GM21717 (cell line): Measurements from ENCODE around the gene ISM1.

Experiments used
- ATAC-seq: cut with Tn5 transposase; IDR thresholded peaks from one replicate; pipeline ENCODE4 v1.9.1; 2021; ENCODE audit warnings: mild to moderate bottlenecking, moderate library complexity; ENCODE audit not compliant: unreplicated experiment

Gene ISM1

GRCh38 chr20:13220904-13221297 lies at the start of gene ISM1:
Gene ISM1, plus strand, starts transcription at chr20:13221274. Its CDS starts 503 bp downstream, at chr20:13221777.
- ATAC-seq, result no peak

DNA sequence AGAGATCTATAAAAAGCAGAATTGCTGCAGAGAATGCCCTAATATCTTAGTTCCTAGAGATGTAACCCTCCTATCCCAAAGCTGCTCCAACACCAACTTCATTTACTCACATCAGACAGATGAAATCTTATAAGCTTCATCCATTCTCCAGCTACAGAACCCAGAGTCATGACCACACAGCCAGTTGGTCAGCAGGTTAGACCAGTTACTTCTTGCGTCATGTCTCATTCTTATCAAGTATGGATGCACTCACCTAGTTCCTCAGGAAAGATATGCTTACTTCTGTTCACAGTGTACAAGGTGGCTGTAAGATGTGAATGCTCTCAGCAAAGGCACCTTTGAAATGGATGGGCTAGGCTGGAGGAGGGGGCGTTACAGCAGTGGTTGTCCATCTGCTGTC lies 47.9 kb upstream of the ISM1 start:
- no peak for ATAC-seq

- no peak for ATAC-seq
Observed at GRCh38 chr20:13174402-13174801, 46.7 kb upstream of the ISM1 start.

GRCh38 chr20:13180986-13181889 lies 39.8 kb upstream of the ISM1 start:
- no peak for ATAC-seq

DNA sequence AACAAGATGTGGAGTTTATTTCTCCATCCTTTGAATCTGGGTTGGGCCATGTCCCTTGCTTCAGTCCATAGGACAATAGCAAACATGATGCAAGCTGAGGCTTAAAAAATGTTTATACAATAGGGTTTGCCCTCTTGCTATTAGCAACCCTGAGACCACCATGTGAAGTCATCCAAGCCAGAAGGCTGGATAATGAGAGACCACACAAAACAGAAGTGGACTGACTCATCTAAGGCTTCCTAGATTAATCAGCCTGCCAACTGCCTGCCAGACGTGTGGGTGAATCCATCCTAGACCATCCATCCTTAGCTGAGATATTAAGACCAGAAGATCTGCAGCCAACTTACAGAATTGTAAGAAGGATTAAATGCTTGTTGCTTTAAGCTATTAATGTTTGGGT lies 38.1 kb upstream of the ISM1 start:
- no peak for ATAC-seq

DNA sequence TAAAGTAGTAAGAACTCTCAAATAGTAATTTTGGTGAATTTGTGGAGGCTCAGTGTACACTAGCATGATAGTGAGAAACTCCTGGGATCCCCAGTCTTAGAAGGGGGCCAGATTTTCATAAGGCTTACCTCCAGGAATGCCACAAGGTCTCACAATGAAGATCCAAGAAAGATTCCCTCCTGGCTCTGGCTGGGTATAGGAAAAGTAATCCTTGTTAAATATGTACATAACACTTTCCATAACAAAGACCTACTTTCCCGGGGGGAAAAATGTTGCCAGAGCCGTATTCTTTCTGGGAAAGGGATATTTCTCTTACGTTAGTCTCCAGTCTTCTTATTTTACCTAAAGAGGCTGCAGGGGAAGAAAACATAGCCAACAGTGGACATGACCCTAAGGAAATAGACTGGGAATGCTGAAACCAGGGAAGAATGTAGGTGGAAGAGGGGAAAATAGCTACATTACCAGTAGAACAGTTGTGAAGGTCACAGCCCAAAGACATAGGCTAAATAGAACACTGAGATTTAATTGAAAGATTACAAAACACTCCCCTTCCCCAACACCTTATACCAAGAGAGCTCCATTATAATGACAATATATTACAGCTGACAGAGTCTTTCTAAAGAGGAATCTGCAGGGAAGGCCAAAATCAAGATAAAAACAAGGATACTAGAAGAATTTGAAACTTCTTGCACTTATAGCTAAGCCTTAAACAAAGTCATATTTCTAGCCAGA lies 34.9 kb upstream of the ISM1 start:
- ATAC-seq, result no peak

- no peak for ATAC-seq
Observed at GRCh38 chr20:13187899-13188298, 33.2 kb upstream of the ISM1 start.

- no peak for ATAC-seq
Observed at GRCh38 chr20:13199279-13199678, 21.8 kb upstream of the ISM1 start.

DNA sequence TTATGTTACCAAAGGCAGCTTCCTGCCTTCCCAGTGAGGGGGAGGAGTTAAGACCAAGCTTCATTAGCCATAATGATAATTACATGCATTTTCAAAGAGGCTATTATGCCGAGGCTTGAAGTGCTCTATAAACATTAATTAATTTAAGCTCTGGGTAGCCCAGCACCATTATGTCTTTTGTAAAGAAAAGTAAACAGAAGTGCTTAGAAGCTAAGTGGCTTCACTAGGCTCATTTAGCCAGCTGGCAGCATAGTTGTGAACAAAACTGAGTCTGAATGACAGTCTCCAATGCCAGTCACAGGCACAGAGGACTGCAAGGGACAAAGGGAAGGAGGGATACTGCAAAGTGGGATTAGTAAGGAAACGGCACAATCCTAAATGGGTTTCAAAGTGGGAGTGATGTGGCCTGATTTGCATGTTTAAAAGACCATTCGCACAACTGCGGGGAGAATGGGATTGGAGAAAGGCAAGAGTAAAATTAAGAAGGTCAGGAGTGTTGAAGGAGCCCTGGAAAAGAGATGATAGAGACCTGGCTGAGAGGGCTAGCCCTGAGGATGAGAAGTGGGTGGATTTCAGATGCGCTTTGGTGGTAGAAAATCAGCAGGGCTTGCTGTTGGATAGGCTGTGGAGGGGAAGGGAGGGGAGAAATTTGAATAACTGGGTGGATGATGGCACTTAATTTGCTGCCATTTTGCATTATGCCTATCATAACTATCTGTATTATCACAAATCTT lies 20.1 kb upstream of the ISM1 start:
- no peak for ATAC-seq

DNA sequence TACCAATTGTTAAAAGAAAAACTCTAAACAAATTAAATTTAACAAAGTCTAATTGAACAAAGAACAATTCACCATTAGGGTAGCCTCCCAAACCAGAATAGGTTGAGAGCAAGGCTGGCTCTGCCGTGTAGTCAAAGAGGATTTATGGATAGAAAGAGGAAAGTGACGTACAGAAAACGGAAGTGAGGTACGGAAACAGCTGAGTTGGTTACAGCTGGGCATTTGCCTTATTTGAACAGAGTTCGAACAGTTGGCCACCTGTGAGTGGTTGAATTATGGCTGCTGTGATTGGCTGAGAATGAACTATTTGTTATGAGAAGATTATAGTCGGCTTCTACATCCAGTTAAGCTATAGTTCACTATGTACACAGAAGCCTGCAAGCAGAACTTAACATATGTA lies 18.5 kb upstream of the ISM1 start:
- ATAC-seq, result no peak

DNA sequence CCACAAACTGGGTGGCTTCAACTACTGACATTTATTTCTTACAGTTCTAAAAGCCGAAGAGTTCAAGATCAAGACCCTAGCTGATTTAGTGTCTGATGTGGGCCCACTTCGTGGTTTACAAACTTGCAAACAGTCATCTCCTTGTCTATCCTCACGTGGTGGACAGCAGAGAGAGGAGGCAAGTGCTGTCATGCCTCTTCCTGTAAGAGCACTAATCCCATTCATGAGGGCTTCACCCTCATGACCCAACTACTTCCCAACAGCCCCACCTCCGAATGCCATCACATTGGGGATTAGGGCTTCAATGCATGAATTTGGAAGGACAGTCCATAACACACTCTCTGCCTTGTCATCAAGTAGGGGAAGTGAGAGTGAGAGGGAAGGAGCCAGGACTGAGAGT lies 15.6 kb upstream of the ISM1 start:
- no peak for ATAC-seq

DNA sequence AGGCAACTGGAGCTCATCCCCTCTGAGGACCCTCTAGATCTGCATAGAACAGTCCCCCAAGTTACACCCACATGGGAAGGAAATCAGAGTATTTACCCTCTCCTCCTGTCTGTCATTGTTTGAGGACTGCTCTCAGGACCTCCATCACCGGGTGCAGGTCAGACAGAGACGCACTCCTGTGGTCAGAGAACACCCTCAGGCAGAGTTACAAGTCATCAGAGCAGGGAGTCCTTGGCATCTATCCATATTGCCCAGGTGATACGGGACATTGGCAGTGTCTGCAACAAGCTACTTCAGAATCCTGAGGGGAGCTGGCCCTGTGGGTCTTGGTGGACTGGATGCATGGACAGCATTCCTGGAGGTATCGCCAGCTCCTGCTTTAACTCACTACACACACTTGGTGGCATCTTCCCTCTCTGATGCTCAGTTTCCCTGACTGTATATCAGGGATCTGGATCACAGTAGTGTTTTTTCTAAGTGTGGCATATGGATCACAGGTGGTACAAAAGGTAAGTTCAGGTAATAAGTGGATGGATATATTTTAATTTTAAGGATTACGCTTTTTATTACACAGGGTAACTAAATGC lies 15.1 kb upstream of the ISM1 start:
- no peak for ATAC-seq

- no peak for ATAC-seq
Observed at GRCh38 chr20:13207016-13207415, 14.1 kb upstream of the ISM1 start.

DNA sequence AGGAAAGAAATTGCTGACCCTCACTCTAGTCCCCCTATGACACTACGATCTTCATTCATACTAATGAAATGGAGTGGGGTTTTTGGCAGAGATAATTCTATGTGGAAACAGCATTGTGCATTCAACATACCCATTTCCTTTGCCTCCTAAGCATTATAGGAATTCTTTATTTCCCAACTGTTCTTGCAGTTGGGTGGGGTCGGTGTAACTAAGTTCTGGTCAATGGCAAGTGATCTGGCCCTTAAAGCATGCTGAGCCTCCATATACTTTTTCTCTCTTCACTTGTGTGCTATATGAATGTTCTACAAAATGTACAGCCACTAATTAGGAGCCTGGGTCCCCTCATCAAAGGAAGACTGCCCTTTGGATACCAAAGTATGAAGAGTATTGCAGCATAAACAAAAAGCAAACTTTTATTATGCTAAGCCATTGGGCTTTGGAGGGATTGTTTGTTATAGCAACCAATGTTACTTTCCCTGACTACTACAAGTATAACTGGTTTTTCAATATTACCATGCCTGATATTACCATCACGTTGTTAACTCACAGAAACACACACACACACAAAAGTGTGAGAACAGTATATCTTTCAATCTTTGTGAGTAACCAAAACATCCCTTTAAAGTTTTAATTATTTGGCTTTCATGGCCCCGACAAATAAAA lies 9.0 kb upstream of the ISM1 start:
- no peak for ATAC-seq

- ATAC-seq, result no peak
Observed at GRCh38 chr20:13212750-13213149, 8.3 kb upstream of the ISM1 start.

DNA sequence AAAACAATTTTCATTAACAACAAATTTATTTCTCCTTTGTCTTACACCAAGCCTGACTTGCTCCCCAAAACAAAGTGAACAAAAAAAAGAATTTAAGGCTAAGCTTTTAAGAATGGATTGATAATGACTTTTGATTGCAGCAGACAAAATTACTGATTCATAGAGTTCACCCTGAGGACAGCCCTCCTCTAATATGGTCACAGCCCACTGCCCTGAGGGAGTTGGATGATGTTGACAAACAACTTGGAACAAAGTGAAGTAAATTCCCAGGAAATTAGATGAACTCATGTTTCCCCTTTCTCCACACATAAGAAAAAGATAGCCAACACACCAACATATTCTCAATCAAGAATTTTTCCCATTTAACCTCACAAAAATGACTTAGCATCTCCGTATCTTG lies 7.7 kb upstream of the ISM1 start:
- no peak for ATAC-seq

GRCh38 chr20:13216533-13216932 lies 4.5 kb upstream of the ISM1 start:
- no peak for ATAC-seq

GRCh38 chr20:13219327-13220193 lies 1.5 kb upstream of the ISM1 start:
- no peak for ATAC-seq

- no peak for ATAC-seq
Observed at GRCh38 chr20:13220194-13220903, 725 bp upstream of the ISM1 start.
